ENCODE results near the gene PACRG.

The PACRG gene

GRCh38 chr6:163133017-163133416 lies 405.2 kb downstream of the PACRG start:
- no peak overlapping the region for H3K4me3 ChIP-seq (replicated peaks; ENCODE audit: low read depth, low read length)
- TF ChIP-seq, protein P1, sequence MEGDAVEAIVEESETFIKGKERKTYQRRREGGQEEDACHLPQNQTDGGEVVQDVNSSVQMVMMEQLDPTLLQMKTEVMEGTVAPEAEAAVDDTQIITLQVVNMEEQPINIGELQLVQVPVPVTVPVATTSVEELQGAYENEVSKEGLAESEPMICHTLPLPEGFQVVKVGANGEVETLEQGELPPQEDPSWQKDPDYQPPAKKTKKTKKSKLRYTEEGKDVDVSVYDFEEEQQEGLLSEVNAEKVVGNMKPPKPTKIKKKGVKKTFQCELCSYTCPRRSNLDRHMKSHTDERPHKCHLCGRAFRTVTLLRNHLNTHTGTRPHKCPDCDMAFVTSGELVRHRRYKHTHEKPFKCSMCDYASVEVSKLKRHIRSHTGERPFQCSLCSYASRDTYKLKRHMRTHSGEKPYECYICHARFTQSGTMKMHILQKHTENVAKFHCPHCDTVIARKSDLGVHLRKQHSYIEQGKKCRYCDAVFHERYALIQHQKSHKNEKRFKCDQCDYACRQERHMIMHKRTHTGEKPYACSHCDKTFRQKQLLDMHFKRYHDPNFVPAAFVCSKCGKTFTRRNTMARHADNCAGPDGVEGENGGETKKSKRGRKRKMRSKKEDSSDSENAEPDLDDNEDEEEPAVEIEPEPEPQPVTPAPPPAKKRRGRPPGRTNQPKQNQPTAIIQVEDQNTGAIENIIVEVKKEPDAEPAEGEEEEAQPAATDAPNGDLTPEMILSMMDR (IDR thresholded peaks at IDR 0.05; ENCODE audit: low read length, missing control alignments) = no peak
- no peak for DNase-seq (ENCODE audit: low read depth)

- DNase-seq (ENCODE audit: low read depth) = no peak
- H3K4me3 ChIP-seq (replicated peaks; ENCODE audit: low read depth, low read length) = no peak overlapping the region
- TF ChIP-seq, protein P1 (IDR thresholded peaks at IDR 0.05; ENCODE audit: low read length, missing control alignments) = no peak
These were observed 405.9 kb downstream of the PACRG start for GRCh38 chr6:163133691-163134090.

GRCh38 chr6:163136681-163137397 lies 409.1 kb downstream of the PACRG start:
- TF ChIP-seq, protein P1 (IDR thresholded peaks at IDR 0.05; ENCODE audit: low read length, missing control alignments) = no peak
- no peak for DNase-seq (ENCODE audit: low read depth)
- no peak overlapping the region for H3K4me3 ChIP-seq (replicated peaks; ENCODE audit: low read depth, low read length)

DNA sequence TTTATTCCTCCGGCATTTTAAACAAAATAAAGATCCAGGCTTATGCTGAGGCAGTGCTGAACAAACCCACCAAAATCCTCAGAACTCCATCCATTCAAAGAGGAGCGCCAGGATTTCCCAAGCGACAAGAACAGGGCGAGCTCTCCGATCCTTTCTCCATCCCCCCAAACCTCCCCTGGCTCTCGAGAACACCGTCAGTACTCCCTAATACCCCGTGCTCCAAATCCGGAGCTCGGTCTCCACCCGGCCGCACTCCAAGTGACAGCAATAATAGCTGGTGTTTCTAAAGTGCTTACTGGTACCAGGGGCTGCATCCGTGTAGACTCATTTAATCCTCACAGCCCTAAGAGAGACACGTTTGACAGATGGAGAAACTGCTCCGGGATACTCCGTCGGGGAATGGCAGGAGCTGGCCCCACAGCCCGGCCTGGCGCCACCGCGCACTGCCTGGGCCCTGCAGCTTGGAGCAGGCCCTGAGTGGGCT lies 409.7 kb downstream of the PACRG start:
- no peak for DNase-seq (ENCODE audit: low read depth)
- no peak overlapping the region for H3K4me3 ChIP-seq (replicated peaks; ENCODE audit: low read depth, low read length)
- TF ChIP-seq, protein P1 (IDR thresholded peaks at IDR 0.05; ENCODE audit: low read length, missing control alignments) = no peak

- DNase-seq (ENCODE audit: low read depth) = no peak
- TF ChIP-seq, protein P1 (IDR thresholded peaks at IDR 0.05; ENCODE audit: low read length, missing control alignments) = no peak
- H3K4me3 ChIP-seq (replicated peaks; ENCODE audit: low read depth, low read length) = no peak overlapping the region
These were observed 418.3 kb downstream of the PACRG start for GRCh38 chr6:163146036-163146435.

- TF ChIP-seq, protein P1 (IDR thresholded peaks at IDR 0.05; ENCODE audit: low read length, missing control alignments) = peak; percentile 19
- DNase-seq (ENCODE audit: low read depth) = peak; percentile 1
- H3K4me3 ChIP-seq (replicated peaks; ENCODE audit: low read depth, low read length) = no peak overlapping the region
These were observed 420.2 kb downstream of the PACRG start for GRCh38 chr6:163147994-163148393.
